Measurements from ENCODE around the gene LENG1.
A peak's percentile ranks its signal among the peaks of the same experiment; 100 is the strongest.

LENG1 gene

DNA sequence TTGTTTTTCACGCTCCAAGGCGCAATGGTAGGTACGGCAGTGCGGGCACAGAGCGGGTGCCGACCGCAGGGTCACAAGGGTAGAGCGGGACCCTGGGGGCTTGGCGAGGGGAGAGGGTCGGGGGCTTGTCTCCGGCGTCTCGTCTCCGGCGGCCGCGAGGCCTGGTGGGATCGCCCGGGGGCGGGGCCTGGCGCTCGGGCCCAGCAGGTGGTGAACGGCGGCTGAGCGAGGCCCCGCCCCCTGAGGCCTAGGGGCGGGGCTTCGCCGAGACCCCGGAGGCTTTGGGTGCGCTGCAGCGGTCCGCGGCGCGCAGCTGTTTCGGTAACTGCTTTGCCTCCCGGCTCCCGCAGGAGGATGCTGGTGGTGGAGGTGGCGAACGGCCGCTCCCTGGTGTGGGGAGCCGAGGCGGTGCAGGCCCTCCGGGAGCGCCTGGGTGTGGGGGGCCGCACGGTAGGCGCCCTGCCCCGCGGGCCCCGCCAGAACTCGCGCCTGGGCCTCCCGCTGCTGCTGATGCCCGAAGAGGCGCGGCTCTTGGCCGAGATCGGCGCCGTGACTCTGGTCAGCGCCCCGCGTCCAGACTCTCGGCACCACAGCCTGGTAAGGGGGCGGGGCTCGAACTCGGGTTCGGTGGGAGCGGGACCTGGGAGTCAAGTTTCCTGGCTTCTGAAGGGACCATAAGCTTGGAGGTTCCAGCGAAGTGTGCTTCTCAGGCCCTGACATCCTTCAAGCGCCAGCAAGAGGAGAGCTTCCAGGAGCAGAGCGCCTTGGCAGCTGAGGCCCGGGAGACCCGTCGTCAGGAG is 31.7 kb upstream of the LENG1 start, which contains the start of gene TSEN34 (continued):
- TF ChIP-seq, protein P1, sequence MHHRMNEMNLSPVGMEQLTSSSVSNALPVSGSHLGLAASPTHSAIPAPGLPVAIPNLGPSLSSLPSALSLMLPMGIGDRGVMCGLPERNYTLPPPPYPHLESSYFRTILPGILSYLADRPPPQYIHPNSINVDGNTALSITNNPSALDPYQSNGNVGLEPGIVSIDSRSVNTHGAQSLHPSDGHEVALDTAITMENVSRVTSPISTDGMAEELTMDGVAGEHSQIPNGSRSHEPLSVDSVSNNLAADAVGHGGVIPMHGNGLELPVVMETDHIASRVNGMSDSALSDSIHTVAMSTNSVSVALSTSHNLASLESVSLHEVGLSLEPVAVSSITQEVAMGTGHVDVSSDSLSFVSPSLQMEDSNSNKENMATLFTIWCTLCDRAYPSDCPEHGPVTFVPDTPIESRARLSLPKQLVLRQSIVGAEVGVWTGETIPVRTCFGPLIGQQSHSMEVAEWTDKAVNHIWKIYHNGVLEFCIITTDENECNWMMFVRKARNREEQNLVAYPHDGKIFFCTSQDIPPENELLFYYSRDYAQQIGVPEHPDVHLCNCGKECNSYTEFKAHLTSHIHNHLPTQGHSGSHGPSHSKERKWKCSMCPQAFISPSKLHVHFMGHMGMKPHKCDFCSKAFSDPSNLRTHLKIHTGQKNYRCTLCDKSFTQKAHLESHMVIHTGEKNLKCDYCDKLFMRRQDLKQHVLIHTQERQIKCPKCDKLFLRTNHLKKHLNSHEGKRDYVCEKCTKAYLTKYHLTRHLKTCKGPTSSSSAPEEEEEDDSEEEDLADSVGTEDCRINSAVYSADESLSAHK (tag by site-specific recombination; IDR thresholded peaks at IDR 0.05), result no peak
- TF ChIP-seq ZNF239 (tag by site-specific recombination; IDR thresholded peaks at IDR 0.05) (no peak), ZNF660 (tag by site-specific recombination; IDR thresholded peaks at IDR 0.05) (peak; percentile 60; the same call in 1 of the 2 replicates), ZNF621 (tag by site-specific recombination; IDR thresholded peaks at IDR 0.05) (no peak), ZNF555 (tag by site-specific recombination; conservative IDR thresholded peaks at IDR 0.05) (no peak), SETDB1 (IDR thresholded peaks at IDR 0.05; ENCODE audit: insufficient read length, low read length) (no peak), ZNF169 (tag by site-specific recombination; IDR thresholded peaks at IDR 0.05) (no peak), ZFP37 (tag by site-specific recombination; IDR thresholded peaks at IDR 0.05) (0 out of 2 replicates have a peak, but pooled peaks have one; percentile 39), GLI2 (tag by site-specific recombination; IDR thresholded peaks at IDR 0.05; ENCODE audit: borderline replicate concordance, low read depth) (no peak), KLF9 (tag by site-specific recombination; IDR thresholded peaks at IDR 0.05; ENCODE audit: low read depth) (peak; percentile 99), ZFP3 (tag by site-specific recombination; IDR thresholded peaks at IDR 0.05; ENCODE audit: low read depth) (no peak), ZXDB (tag by site-specific recombination; IDR thresholded peaks at IDR 0.05) (0 out of 2 replicates have a peak, but pooled peaks have one; percentile 65), ZSCAN30 (tag by site-specific recombination; IDR thresholded peaks at IDR 0.05) (no peak), ZNF132 (tag by site-specific recombination; IDR thresholded peaks at IDR 0.05; ENCODE audit: borderline replicate concordance) (no peak), ZNF514 (tag by site-specific recombination; IDR thresholded peaks at IDR 0.05) (no peak), ZNF324 (tag by site-specific recombination; IDR thresholded peaks at IDR 0.05) (no peak), HOXA7 (CRISPR knock-in tag; IDR thresholded peaks at IDR 0.05; ENCODE audit: borderline replicate concordance) (no peak), WT1 (tag by site-specific recombination; IDR thresholded peaks at IDR 0.05) (no peak), GFI1B (tag by site-specific recombination; IDR thresholded peaks at IDR 0.05) (no peak), SP3 (tag by site-specific recombination; IDR thresholded peaks at IDR 0.05) (peak; percentile 86)
- TF ChIP-seq, protein P2, sequence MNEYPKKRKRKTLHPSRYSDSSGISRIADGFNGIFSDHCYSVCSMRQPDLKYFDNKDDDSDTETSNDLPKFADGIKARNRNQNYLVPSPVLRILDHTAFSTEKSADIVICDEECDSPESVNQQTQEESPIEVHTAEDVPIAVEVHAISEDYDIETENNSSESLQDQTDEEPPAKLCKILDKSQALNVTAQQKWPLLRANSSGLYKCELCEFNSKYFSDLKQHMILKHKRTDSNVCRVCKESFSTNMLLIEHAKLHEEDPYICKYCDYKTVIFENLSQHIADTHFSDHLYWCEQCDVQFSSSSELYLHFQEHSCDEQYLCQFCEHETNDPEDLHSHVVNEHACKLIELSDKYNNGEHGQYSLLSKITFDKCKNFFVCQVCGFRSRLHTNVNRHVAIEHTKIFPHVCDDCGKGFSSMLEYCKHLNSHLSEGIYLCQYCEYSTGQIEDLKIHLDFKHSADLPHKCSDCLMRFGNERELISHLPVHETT (tag by site-specific recombination; IDR thresholded peaks at IDR 0.05), result no peak
- TF ChIP-seq, protein P3, sequence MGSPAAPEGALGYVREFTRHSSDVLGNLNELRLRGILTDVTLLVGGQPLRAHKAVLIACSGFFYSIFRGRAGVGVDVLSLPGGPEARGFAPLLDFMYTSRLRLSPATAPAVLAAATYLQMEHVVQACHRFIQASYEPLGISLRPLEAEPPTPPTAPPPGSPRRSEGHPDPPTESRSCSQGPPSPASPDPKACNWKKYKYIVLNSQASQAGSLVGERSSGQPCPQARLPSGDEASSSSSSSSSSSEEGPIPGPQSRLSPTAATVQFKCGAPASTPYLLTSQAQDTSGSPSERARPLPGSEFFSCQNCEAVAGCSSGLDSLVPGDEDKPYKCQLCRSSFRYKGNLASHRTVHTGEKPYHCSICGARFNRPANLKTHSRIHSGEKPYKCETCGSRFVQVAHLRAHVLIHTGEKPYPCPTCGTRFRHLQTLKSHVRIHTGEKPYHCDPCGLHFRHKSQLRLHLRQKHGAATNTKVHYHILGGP (tag by site-specific recombination; IDR thresholded peaks at IDR 0.05), result no peak
- TF ChIP-seq, protein P4, sequence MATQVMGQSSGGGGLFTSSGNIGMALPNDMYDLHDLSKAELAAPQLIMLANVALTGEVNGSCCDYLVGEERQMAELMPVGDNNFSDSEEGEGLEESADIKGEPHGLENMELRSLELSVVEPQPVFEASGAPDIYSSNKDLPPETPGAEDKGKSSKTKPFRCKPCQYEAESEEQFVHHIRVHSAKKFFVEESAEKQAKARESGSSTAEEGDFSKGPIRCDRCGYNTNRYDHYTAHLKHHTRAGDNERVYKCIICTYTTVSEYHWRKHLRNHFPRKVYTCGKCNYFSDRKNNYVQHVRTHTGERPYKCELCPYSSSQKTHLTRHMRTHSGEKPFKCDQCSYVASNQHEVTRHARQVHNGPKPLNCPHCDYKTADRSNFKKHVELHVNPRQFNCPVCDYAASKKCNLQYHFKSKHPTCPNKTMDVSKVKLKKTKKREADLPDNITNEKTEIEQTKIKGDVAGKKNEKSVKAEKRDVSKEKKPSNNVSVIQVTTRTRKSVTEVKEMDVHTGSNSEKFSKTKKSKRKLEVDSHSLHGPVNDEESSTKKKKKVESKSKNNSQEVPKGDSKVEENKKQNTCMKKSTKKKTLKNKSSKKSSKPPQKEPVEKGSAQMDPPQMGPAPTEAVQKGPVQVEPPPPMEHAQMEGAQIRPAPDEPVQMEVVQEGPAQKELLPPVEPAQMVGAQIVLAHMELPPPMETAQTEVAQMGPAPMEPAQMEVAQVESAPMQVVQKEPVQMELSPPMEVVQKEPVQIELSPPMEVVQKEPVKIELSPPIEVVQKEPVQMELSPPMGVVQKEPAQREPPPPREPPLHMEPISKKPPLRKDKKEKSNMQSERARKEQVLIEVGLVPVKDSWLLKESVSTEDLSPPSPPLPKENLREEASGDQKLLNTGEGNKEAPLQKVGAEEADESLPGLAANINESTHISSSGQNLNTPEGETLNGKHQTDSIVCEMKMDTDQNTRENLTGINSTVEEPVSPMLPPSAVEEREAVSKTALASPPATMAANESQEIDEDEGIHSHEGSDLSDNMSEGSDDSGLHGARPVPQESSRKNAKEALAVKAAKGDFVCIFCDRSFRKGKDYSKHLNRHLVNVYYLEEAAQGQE (tag by site-specific recombination; IDR thresholded peaks at IDR 0.05), result peak; percentile 63; the same call in 1 of the 2 replicates
- TF ChIP-seq, protein P5, sequence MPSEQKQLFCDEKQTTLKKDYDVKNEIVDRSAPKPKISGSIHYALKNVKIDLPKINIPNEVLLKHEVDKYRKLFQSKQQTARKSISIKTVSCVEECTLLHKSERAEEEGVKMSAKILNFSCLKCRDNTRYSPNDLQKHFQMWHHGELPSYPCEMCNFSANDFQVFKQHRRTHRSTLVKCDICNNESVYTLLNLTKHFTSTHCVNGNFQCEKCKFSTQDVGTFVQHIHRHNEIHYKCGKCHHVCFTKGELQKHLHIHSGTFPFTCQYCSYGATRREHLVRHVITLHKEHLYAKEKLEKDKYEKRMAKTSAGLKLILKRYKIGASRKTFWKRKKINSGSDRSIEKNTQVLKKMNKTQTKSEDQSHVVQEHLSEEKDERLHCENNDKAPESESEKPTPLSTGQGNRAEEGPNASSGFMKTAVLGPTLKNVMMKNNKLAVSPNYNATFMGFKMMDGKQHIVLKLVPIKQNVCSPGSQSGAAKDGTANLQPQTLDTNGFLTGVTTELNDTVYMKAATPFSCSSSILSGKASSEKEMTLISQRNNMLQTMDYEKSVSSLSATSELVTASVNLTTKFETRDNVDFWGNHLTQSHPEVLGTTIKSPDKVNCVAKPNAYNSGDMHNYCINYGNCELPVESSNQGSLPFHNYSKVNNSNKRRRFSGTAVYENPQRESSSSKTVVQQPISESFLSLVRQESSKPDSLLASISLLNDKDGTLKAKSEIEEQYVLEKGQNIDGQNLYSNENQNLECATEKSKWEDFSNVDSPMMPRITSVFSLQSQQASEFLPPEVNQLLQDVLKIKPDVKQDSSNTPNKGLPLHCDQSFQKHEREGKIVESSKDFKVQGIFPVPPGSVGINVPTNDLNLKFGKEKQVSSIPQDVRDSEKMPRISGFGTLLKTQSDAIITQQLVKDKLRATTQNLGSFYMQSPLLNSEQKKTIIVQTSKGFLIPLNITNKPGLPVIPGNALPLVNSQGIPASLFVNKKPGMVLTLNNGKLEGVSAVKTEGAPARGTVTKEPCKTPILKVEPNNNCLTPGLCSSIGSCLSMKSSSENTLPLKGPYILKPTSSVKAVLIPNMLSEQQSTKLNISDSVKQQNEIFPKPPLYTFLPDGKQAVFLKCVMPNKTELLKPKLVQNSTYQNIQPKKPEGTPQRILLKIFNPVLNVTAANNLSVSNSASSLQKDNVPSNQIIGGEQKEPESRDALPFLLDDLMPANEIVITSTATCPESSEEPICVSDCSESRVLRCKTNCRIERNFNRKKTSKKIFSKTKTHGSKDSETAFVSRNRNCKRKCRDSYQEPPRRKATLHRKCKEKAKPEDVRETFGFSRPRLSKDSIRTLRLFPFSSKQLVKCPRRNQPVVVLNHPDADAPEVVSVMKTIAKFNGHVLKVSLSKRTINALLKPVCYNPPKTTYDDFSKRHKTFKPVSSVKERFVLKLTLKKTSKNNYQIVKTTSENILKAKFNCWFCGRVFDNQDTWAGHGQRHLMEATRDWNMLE (tag by site-specific recombination; conservative IDR thresholded peaks at IDR 0.05; ENCODE audit: low read depth), result no peak
